ENCODE measurements around the gene THOP1.

THOP1 gene

DNA sequence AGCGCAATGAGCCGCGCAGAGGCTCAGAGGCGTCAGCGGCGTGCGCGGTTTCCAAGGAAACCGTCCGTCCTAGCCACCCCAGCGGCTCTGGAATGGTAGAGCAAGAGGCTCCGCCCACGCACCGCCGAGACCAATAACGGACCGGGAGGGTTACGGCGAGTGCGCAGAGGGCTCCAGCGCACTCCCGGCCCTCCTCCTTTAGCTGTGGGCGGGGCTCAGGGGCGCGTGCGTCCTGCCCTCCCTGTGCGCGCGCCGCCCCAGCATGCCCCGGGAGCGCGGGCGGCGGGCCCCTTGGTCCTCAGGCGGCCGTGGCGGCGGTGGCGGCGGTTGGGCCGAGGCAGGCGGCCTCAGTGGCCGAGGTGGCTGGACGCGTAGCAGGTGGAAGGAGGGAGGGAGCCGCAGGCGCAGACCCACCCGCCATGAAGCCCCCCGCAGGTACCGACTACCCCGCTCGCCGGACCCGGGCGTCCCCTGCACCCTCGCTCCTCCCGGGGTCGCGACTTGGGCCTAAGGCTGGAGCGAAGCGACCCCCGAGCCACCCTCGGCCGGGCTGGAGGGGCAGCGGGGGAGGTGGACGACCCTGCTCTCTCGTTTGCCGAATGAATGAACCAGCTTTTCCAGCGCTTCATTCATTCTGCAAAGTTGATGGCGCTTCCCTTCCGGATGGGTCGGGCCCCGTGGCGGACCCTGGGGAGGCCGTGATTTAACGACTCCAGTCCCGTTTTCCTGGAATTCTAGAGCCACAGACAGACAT is at the start of gene THOP1:
THOP1 (plus strand) TSS at position 260 of the 754 bp plus-strand sequence; CDS start at position 420, 160 bp downstream.
- DNase-seq, result peak; percentile 98

DNA sequence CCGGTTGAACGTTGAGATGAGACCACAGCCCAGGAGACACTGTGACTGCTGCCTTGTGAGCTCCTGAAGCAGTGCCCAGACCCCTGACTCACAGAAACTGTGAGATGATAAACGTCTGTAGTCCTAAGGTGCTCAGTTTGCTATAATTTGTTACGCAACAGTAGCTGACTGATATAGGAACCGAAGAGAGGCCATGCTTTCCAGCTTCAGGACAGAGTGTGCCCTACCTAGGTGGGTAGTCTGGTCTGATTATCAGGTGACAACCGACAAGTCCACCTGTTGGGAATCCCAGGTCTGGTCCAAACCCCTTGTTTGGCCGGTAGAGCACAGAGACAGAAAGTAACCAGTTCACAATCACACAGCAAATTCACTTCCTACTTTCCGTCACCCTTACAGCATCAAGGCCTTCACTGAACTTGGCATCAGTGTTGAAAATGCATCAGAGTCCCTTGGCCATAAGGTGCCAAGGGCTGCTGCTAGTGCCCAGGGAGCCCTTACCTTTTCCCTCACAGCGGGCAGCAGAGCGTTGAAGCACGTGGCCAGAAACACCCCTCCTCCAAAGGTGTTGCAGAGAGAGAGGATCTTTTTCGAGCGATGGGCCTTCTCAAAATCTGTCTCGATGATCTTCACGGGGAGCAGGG is 48.6 kb upstream of the THOP1 start:
- no peak for DNase-seq

DNA sequence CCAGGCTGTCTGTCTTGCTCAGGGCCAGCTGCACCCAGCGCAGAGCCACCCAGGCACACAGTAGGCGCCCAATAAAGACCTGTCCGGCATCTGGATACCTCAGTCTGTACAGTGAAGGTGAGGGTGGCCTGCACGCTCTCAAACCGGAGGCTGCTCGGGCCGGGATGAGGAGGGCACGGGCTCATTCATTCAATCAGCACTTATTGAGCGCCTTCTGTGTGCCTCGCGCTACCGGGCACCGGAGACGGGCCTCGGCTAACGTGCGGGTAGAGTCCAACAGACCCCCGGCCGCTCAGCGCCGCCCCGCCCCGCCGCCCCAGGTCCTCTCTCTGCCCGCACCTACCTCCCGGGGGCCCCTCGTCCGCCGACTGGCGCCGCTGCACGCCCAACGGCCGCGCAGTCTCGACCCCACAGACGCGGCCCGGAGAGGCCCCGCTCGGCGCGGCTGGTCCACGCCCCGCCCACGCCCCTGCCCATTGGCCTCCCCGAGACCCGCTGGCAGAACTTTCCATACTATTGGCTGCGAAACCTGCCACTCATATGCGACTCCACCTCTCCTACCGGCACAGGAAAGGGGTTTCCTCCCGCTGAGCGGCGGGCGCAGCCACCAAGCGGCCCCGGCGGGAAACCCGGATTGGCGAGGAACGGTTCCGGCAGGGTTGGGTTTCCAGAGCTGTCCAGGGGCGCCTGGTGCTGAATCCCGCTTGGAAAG is 45.5 kb upstream of the THOP1 start, which contains the start of gene SLC39A3:
SLC39A3 (minus strand) TSS at position 416 of the 712 bp plus-strand sequence. CDS start 2,760 bp downstream, outside the sequence.
- DNase-seq, result peak; percentile 99

DNA sequence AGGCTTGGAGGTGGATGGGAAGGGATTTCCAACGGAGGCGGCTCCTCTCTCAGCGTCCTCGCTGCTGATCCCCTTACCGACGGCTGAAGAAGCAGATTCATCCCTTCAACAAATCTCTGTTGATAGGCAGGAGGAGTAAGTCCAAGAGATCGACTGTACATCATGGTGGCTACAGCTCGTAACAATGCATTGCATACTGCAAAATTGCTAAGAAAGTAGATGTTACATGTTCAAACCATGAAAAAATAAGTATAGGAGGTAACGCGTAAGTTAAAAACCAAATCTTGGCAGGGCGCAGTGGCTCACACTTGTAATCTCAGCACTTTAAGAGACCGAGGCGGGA is 45.0 kb upstream of the THOP1 start:
- DNase-seq, result no peak

DNA sequence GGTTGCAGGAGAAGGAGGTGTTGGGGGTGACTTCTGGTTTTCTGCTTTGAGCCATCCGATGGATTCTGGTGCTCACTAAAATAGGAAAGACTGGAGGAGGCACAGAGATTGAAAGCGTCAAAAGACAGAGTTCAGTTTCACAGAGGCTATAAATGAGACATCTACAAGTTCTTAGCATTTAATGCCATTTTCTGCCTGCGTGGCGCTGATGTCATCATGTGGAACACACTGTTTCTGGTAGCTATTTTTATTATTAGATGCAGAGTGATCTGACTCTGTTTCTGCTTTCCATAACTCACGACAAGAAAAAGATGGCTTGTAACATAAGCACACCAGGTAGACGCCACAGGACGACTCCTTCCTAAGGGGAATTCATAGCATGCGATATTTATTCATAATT is 42.2 kb upstream of the THOP1 start:
- DNase-seq, result no peak

DNA sequence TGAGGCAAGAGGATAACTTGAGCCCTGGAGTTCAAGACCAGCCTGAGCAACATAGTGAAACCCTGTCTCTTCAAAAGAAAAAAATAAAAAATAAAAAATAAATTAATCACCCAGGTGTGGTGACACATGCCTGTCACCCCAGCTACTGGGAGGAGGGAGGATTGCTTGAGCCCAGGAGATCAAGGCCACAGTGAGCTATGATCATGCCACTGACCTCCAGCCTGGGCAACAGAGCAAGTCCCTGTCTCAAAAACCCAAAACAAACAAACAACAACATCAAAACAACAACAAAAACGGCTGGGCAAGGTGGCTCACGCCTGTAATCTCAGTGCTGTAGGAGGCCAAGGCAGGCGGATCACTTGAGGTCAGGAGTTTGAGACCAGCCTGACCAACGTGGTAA is 41.2 kb upstream of the THOP1 start:
- DNase-seq, result no peak

GRCh38 chr19:2747349-2747748 is 38.0 kb upstream of the THOP1 start:
- DNase-seq, result no peak

- DNase-seq, result no peak
These were observed 34.4 kb upstream of the THOP1 start for GRCh38 chr19:2750808-2751437.

DNA sequence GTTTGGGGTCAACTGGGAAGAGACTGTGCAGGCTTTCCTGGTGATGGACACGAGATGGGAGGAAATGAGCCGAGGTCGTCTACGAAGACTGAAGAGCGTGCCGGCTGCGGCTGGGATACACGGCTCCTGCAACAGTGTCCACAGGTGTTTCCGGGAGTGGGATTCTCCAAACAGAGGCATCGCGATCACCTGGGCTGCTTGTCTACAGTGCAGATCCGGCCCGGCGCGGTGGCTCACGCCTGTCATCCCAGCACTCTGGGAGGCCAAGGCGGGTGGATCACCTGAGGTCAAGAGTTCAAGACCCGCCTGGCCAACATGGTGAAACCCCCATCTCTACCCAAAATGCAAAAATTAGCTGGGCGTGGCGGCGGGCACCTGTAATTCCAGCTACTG is 33.9 kb upstream of the THOP1 start:
- no peak for DNase-seq

DNA sequence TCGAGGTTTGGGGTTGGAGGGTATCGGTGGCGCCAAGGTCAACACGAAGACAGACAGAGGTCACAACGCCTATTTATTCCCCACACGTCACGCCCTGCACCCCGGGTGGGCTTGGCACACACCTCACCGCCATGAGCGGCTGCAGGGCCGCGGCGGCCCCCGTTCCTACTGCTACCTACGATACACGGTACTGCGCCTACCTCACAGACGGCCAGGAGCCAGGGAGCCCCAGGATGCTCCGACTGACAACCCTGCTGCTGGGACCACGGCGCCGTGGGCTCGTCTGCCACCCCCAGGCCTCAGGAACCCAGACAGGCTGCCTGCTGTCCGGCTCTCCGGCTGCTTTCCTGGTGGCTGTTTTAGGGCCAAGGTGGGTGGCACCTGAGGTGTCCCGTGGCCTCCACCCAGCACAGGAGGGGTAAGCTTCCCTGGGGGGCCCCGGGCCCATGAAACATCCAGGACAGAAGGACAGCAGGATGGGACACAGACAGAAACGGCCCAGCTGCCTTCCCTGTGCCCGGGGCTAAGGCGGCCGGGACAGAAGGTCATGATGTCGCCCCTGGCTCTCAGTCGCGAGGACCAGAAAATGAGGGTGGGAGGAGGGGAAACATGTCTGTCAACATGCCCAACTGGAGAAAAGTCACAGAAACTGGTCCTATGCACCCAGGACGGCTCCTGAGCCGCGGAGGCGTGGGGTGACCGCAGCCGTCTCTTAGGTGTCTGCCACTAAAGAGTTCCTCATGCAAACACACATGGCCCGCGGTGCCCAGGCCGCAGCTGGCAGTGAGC is 30.4 kb upstream of the THOP1 start:
- no peak for DNase-seq

DNA sequence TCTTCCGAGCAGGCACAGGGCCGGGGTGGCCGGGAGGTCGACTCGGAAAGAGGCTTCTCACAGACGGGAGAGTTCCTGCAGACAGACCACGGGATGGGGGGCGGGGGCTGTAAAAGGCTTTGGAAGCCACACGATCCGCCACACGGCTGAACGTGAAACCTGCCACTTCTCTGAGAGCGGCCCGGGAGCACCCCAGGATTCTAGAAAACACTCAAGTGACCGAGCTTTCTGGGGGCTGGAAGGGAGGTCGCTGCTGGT is 29.9 kb upstream of the THOP1 start:
- no peak for DNase-seq

GRCh38 chr19:2755811-2756210 is 29.5 kb upstream of the THOP1 start:
- DNase-seq, result no peak

GRCh38 chr19:2756477-2756876 is 28.8 kb upstream of the THOP1 start:
- DNase-seq, result no peak

GRCh38 chr19:2756921-2757881 is 28.1 kb upstream of the THOP1 start:
- DNase-seq, result no peak

DNA sequence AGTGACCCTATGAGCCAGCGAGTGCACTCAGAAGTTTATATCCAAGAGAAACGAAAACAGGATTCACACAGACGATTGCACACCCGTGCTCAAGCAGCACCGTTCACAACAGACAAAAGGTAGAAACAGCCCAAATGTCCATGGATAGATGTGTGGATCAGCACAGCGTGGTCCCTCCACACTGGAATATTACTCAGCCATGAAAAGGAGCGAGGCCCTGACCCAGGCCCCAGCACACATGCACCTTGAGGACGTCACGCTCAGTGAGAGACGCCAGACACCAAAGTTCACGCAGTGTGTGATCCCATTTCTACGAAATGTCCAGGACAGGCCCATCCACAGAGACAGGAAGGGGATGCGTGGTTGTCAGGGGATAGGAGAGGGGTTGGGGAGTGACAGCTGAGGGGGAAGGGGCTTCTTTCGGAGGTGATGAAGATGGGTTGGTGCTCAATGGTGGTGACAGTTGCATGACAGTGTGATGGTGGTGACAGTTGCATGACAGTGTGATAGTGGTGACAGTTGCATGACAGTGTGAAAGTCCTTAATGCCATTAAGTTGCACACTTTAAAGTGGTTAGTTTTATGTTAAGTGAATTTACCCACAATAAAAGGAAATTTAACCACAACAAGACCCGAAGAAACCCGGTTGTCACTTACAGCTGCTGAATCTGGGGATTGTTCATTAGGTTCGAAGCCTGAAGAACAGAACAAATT is 26.5 kb upstream of the THOP1 start:
- DNase-seq, result no peak

- DNase-seq, result no peak
These were observed 25.9 kb upstream of the THOP1 start for GRCh38 chr19:2759362-2759761.

DNA sequence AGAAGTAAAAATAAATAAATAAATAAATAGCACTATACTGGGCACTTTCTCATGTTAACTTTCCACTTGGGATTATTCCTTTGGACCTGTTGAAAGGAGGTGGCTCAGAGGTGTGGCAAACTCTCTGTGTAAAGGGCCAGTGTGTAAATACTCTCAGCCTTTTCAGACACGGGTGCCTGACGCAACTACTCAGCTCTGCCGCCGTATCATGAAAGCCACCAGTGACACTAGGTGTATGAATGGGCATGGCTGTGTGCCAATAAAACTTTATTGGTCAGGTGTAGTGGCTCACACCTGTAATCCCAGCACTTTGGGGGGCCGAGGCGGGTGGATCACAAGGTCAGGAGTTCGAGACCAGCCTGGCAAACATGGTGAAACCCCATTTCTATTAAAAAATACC is 25.3 kb upstream of the THOP1 start:
- DNase-seq, result no peak

- no peak for DNase-seq
These were observed 24.0 kb upstream of the THOP1 start for GRCh38 chr19:2761309-2761677.

DNA sequence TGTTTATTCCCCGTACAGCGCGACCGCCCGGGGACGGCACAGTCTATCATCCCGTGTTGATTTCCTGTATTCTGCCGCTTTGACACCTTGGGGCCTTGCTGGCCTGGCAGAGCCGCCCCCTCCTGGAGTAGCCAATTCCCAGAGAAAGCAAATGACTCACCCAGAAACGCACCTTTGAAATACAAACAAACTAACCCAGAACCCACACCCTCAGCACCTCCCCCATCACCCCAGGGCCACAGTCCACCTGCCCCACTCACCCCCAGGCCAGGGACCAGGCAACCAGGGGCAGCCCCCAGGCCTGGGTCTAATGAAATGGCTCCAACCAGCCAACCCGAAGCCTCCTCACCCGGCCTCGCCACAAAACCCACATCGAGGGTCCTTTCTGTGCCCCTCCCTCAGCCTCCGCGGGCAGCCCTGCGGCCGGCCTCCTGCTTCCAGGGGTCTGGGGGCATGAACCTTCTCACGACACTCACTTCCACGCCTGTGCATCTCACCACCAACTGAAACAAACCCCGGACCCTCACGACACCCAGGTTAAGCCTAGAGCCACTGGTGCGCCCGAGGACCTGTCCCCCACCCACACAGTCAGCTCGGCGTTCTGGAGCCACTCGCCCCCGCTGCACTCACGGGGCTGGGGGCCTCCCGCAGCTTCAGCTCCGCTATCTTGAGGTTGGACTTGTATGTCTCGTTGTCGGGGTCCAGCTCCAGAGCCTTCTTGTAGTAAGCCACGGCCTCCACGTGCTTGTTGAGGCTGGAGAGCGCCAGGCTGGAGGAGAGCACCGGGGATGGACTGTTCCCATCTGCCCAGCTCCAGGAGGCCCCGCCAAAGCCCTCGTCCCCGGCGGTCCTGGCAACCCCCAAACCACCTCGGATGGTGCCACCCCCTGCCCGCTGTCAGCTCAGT is 23.2 kb upstream of the THOP1 start:
- DNase-seq, result no peak

All from activated T-cell treated with anti-CD3 and anti-CD28 coated beads for 4 hours (primary cell).